ENCODE measurements around the gene PCSK5. TPM values are rescaled to one million over a fixed set of nuclear protein-coding genes. Genes with fewer than 3 reads are reported as not detected.

The PCSK5 gene
- total RNA-seq, 2 donors from 2014 or later: 2.4 to 32.2 TPM

DNA sequence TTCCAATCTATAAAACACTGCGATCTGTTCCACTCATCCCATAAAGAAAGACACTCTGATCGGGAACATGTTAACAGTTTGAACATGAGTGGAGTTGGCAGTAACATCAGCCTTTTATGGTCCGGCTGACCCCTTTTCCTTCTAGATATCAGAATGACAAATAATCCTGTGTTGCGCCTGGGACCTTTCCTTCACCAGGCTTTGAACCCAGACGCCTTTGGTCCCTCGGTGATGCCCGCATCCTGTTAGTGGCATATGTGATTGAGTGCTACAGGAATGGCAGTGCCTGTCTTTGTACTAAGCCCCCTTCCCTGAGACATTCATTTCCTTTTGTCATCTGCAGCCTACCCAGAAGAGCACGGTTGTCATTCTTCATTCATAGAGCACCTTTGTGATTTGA is 209.0 kb downstream of the PCSK5 start:
- H3K4me3 ChIP-seq: no peak overlapping the region
- no peaks in the 10 kb centered on the region for H3K9me3 ChIP-seq
- TF ChIP-seq, protein P1, sequence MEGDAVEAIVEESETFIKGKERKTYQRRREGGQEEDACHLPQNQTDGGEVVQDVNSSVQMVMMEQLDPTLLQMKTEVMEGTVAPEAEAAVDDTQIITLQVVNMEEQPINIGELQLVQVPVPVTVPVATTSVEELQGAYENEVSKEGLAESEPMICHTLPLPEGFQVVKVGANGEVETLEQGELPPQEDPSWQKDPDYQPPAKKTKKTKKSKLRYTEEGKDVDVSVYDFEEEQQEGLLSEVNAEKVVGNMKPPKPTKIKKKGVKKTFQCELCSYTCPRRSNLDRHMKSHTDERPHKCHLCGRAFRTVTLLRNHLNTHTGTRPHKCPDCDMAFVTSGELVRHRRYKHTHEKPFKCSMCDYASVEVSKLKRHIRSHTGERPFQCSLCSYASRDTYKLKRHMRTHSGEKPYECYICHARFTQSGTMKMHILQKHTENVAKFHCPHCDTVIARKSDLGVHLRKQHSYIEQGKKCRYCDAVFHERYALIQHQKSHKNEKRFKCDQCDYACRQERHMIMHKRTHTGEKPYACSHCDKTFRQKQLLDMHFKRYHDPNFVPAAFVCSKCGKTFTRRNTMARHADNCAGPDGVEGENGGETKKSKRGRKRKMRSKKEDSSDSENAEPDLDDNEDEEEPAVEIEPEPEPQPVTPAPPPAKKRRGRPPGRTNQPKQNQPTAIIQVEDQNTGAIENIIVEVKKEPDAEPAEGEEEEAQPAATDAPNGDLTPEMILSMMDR (IDR thresholded peaks at IDR 0.05): no peak
- TF ChIP-seq POLR2A (IDR thresholded peaks at IDR 0.05) (no peak), POLR2AphosphoS5 (IDR thresholded peaks at IDR 0.05) (no peak)
- no peak overlapping the region for H3K27ac ChIP-seq
- H3K27me3 ChIP-seq (replicated peaks; ENCODE audit: insufficient read depth): no peaks in the 10 kb centered on the region
- H3K4me1 ChIP-seq (replicated peaks): no peaks in the 10 kb centered on the region
- 79% methylated on average over 8 of the region's 8 CpGs for WGBS
- intact Hi-C loops (cut with DNase I): no loop called here
- no peaks in the 10 kb centered on the region for H3K36me3 ChIP-seq
- no peak for DNase-seq (ENCODE audit: low spot score)

DNA sequence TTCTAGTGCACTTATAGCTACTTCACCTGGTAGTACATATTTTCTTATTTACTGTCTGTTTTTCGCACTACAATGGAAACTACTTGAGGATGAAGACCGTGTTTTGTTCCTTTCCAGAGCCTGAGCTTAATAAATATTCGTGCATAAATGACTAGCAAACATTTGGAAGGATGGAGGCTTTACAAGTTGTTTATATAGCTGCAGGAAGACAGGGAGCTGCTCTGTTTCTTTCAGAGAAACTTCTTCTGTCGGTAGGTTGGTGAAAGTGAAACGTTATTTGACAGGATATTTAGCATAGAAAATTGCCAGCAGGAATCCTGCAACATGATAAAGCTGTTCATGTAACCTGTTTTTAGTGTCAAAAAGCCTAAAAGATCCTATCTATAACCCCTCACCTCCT is 210.6 kb downstream of the PCSK5 start:
- Histone ChIP-seq H3K36me3 (no peaks in the 10 kb centered on the region), H3K4me1 (replicated peaks) (no peaks in the 10 kb centered on the region), H3K27ac (no peak overlapping the region), H3K27me3 (replicated peaks; ENCODE audit: insufficient read depth) (no peaks in the 10 kb centered on the region), H3K4me3 (no peak overlapping the region), H3K9me3 (no peaks in the 10 kb centered on the region)
- intact Hi-C loops (cut with DNase I): no loop called here
- DNase-seq (ENCODE audit: low spot score): no peak
- TF ChIP-seq, protein P1 (IDR thresholded peaks at IDR 0.05): no peak
- no peak for TF ChIP-seq POLR2A (IDR thresholded peaks at IDR 0.05)
- no peak for TF ChIP-seq POLR2AphosphoS5 (IDR thresholded peaks at IDR 0.05)
- WGBS: 22% methylated on average over 5 of the region's 5 CpGs

DNA sequence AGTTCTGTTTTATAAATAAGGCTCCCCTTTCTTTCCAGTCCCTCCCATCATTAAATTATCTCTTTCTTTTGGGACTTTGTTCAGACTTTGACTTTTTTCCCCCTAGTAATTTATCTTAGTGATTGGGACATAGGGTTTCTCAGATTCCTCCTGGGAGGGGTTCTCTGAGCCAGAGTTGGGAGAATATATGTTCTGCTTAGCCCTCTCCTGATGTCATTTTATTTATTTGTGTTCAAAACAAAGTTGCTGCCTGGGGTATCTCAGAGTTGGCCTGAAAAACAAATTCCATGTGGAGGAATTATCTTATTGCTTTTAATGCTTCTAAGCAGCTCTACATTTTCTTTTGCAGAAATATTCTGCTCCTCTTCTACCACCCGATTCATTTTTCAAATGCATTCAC is 211.0 kb downstream of the PCSK5 start:
- Histone ChIP-seq H3K27me3 (replicated peaks; ENCODE audit: insufficient read depth) (no peaks in the 10 kb centered on the region), H3K4me1 (replicated peaks) (no peaks in the 10 kb centered on the region), H3K4me3 (no peak overlapping the region), H3K9me3 (no peaks in the 10 kb centered on the region), H3K27ac (no peak overlapping the region), H3K36me3 (no peaks in the 10 kb centered on the region)
- no peak for DNase-seq (ENCODE audit: low spot score)
- intact Hi-C loops (cut with DNase I): no loop called here
- WGBS: 83% methylated on average over 1 of the region's 1 CpG
- TF ChIP-seq, protein P1 (IDR thresholded peaks at IDR 0.05): no peak
- TF ChIP-seq POLR2AphosphoS5 (IDR thresholded peaks at IDR 0.05) (no peak), POLR2A (IDR thresholded peaks at IDR 0.05) (no peak)

DNA sequence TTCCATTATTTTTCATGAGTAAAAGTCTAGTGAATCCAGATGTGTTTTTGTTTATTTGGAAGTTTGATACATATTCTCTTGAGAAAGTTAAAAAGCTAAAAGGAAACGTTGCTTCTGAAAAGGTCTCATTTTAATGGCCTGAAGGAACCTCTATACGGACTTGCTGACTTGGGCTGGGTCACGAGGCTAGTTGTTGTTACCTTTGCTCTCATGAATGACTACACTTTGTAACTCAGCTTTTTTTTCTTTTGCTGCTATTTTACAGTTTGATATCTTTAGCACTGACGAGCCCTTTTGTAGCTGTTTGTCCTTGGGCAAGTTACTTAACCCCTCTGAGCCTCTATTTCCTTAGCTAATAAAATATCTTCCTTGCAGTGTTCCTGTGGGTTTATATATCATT is 211.5 kb downstream of the PCSK5 start:
- DNase-seq (ENCODE audit: low spot score): no peak
- Histone ChIP-seq H3K9me3 (no peaks in the 10 kb centered on the region), H3K36me3 (no peaks in the 10 kb centered on the region), H3K4me3 (no peak overlapping the region), H3K4me1 (replicated peaks) (no peaks in the 10 kb centered on the region), H3K27ac (no peak overlapping the region), H3K27me3 (replicated peaks; ENCODE audit: insufficient read depth) (no peaks in the 10 kb centered on the region)
- TF ChIP-seq POLR2AphosphoS5 (IDR thresholded peaks at IDR 0.05) (no peak), POLR2A (IDR thresholded peaks at IDR 0.05) (no peak)
- TF ChIP-seq, protein P1 (IDR thresholded peaks at IDR 0.05): no peak
- intact Hi-C loops (cut with DNase I): no loop called here
- 75% methylated on average over 4 of the region's 4 CpGs for WGBS

DNA sequence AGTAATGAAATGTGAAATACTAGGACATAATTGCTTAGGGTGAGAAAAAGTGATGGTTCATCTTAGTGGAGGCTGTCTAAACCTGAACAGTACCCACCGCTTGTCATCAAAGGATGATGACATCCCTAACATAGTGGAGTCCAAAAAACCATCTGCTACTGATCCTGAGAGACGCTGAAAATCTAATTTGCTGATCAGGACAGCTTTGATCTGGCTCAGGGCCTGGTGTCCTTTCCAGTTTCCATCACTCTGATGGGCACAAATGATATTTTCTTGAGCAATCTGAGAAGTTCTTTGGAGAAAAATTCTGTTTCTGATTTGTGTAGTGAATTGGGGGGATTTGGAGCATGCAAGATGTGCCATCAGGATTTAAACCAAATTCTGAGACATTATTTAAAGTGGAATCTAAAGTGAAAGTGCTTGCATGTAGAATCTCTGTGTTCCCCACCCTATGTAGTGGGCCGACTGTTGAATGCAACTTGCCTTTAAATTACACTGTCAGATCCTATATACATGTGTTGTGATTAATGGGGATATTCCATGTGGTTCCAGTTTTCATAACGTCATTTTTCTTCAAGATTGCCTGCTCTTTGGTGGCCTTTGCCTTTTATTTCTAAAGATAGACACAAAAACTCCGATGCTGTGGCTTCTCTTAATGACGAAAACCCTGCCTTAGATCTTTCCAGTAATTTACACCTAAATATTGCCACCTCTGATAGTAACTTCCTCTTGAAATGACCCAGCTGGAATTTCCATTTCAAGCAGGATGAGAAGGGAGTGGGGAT is 213.2 kb downstream of the PCSK5 start:
- no peak overlapping the region for H3K27ac ChIP-seq
- intact Hi-C loops (cut with DNase I): no loop called here
- H3K4me3 ChIP-seq: no peak overlapping the region
- no peak for DNase-seq (ENCODE audit: low spot score)
- 87% methylated on average over 6 of the region's 6 CpGs for WGBS
- no peaks in the 10 kb centered on the region for H3K36me3 ChIP-seq
- TF ChIP-seq, protein P1 (IDR thresholded peaks at IDR 0.05): no peak
- TF ChIP-seq POLR2AphosphoS5 (IDR thresholded peaks at IDR 0.05): no peak
- TF ChIP-seq POLR2A (IDR thresholded peaks at IDR 0.05): no peak
- no peaks in the 10 kb centered on the region for H3K9me3 ChIP-seq
- H3K4me1 ChIP-seq (replicated peaks): no peaks in the 10 kb centered on the region
- no peaks in the 10 kb centered on the region for H3K27me3 ChIP-seq (replicated peaks; ENCODE audit: insufficient read depth)

Measured in prostate gland (tissue), 2 donors.